T-helper 1 cell treated with Interleukin-12 subunit alpha and Interleukin-12 subunit beta and Interleukin-4 antibody, amounts not matched to agents 30 μg/mL and 1 μg/mL, for 36 hours (primary cell): Measurements from ENCODE around the gene SPECC1.
"Not testable (repeated sequence)": the region's sequence is repeated elsewhere in the genome, so short reads cannot be mapped to it uniquely, and the experiment has no call there.

Experiments
- H3K27ac Mint-ChIP-seq: one replicate; pipeline ENCODE4 v1.8.0; 2021; ENCODE audit warnings: mild to moderate bottlenecking, mixed read lengths
- H3K27me3 Mint-ChIP-seq: one replicate; pipeline ENCODE4 v1.8.0; 2021; ENCODE audit warnings: low read depth, mixed read lengths
- H3K36me3 Mint-ChIP-seq: one replicate; pipeline ENCODE4 v1.8.0; 2021; ENCODE audit warnings: low read depth, mixed read lengths
- H3K4me1 Mint-ChIP-seq: one replicate; pipeline ENCODE4 v1.8.0; 2021; ENCODE audit warnings: low read depth, mixed read lengths
- H3K4me3 Mint-ChIP-seq: one replicate; pipeline ENCODE4 v1.8.0; 2021; ENCODE audit warnings: mild to moderate bottlenecking, moderate library complexity, mixed read lengths
- H3K9me3 Mint-ChIP-seq: one replicate; pipeline ENCODE4 v1.8.0; 2021; ENCODE audit warnings: mixed read lengths

SPECC1 gene

DNA sequence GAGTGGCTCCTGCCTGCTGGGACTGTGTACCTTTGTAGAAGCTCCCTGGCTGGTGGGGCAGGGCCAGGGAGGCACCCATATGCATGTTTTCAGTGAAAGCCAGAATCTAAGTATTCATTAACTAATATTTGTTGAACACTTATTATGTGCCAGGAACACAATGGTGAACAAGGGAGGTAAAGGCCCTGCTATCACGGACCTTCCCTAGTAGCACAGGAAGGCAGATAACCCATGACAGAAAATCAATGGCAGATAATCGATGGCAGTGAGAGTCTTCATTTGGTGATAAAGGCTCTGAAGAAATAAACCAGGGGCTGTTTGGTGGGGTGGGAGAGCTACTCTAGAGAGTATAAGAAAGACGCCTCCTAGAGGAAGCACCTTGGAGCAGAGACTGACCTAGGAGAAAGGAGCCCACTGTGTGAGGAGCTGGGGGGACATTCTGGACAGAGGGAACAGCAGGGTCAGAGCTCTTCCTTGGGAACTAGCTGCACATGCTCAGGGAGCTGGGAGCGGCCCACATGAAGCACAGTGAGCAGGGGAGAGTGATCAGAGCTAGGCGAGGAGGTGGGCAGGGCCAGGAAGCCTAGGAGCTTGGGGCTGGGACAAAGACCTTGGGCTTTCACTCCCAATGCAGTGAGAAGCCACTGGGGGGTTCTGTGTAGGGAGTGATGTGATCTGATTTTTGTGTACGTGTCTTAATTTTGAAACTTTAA, 78.5 kb downstream of the SPECC1 start:
- H3K4me1 Mint-ChIP-seq: peaks cover 6% of the 10 kb centered on the region
- H3K27ac Mint-ChIP-seq: no peak overlapping the region
- no peaks in the 10 kb centered on the region for H3K9me3 Mint-ChIP-seq
- H3K4me3 Mint-ChIP-seq: no peak overlapping the region
- H3K36me3 Mint-ChIP-seq: no peaks in the 10 kb centered on the region
- no peaks in the 10 kb centered on the region for H3K27me3 Mint-ChIP-seq

GRCh38 chr17:20089756-20090547, 80.8 kb downstream of the SPECC1 start:
- no peaks in the 10 kb centered on the region for H3K36me3 Mint-ChIP-seq
- no peaks in the 10 kb centered on the region for H3K9me3 Mint-ChIP-seq
- no peak overlapping the region for H3K27ac Mint-ChIP-seq
- H3K27me3 Mint-ChIP-seq: peaks cover 3% of the 10 kb centered on the region
- no peak overlapping the region for H3K4me3 Mint-ChIP-seq
- peaks cover 6% of the 10 kb centered on the region for H3K4me1 Mint-ChIP-seq

- no peak overlapping the region for H3K4me3 Mint-ChIP-seq
- peaks cover 4% of the 10 kb centered on the region for H3K27me3 Mint-ChIP-seq
- H3K36me3 Mint-ChIP-seq: no peaks in the 10 kb centered on the region
- no peak overlapping the region for H3K27ac Mint-ChIP-seq
- H3K9me3 Mint-ChIP-seq: no peaks in the 10 kb centered on the region
- peaks cover 6% of the 10 kb centered on the region for H3K4me1 Mint-ChIP-seq
Observed at GRCh38 chr17:20091174-20092029, 82.2 kb downstream of the SPECC1 start.

DNA sequence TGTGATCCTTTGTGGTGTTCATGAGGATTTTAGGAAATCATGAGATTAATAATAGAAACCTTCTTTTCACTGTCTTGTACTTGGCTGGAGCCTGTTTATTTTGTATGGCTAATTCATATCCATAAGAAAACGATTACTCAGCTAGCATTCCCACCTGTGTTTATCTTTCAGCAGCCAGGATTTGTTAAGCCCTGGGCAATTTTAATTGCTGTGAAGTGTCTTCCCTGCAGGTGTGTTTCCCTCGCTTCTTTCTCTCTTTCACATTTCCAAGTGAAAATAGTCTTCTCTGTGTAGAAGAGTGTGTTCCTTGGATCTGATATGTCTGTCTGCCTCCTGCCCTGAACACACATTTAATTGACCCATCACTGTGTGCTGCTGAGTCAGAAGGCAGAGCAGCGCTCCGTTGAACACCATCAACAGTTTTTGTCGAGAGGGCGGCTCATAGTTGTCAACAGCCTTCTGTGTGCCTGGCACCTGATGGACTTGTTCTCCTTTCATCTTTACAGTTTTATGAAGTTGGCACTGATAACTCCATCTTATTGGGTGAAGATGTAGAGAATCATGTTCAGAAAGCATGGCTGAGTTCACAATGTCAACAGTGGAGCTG, 83.2 kb downstream of the SPECC1 start:
- H3K27ac Mint-ChIP-seq: no peak overlapping the region
- H3K27me3 Mint-ChIP-seq: peaks cover 4% of the 10 kb centered on the region
- no peaks in the 10 kb centered on the region for H3K36me3 Mint-ChIP-seq
- peaks cover 6% of the 10 kb centered on the region for H3K4me1 Mint-ChIP-seq
- H3K9me3 Mint-ChIP-seq: no peaks in the 10 kb centered on the region
- H3K4me3 Mint-ChIP-seq: no peak overlapping the region

- peaks cover 6% of the 10 kb centered on the region for H3K4me1 Mint-ChIP-seq
Observed at GRCh38 chr17:20092973-20093626, 83.9 kb downstream of the SPECC1 start.

DNA sequence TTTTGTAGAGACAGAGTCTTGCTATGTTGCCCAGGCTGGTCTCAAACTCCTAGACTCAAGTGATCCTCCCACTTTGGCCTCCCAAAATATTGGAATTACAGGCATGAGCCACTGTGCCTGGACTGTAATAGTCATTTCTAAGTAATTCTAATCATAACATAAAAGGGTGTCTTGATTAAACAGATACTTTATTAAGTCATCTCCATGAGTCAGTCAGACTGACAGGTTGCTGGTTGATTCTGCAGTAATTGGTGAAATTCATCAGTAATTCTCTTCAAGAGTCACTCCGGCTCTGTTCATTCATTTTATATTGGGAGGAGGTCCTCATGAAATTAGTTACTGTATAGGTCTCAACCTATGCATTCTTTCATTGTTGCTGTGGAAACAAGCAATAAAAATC, 85.6 kb downstream of the SPECC1 start:
- Mint-ChIP-seq H3K27me3 (peaks cover 8% of the 10 kb centered on the region), H3K36me3 (no peaks in the 10 kb centered on the region), H3K27ac (no peak overlapping the region), H3K9me3 (no peaks in the 10 kb centered on the region), H3K4me1 (peaks cover 4% of the 10 kb centered on the region), H3K4me3 (no peak overlapping the region)

More at GRCh38 chr17:20092973-20093626, 83.9 kb downstream of the SPECC1 start:
- H3K27me3 Mint-ChIP-seq: peaks cover 6% of the 10 kb centered on the region
- H3K9me3 Mint-ChIP-seq: no peaks in the 10 kb centered on the region
- no peak overlapping the region for H3K4me3 Mint-ChIP-seq
- no peak overlapping the region for H3K27ac Mint-ChIP-seq
- H3K36me3 Mint-ChIP-seq: no peaks in the 10 kb centered on the region

- Mint-ChIP-seq H3K9me3 (no peaks in the 10 kb centered on the region), H3K36me3 (no peaks in the 10 kb centered on the region), H3K27me3 (peaks cover 8% of the 10 kb centered on the region), H3K27ac (no peak overlapping the region), H3K4me1 (peaks cover 2% of the 10 kb centered on the region), H3K4me3 (no peak overlapping the region)
Observed at GRCh38 chr17:20095336-20096080, 86.3 kb downstream of the SPECC1 start.

DNA sequence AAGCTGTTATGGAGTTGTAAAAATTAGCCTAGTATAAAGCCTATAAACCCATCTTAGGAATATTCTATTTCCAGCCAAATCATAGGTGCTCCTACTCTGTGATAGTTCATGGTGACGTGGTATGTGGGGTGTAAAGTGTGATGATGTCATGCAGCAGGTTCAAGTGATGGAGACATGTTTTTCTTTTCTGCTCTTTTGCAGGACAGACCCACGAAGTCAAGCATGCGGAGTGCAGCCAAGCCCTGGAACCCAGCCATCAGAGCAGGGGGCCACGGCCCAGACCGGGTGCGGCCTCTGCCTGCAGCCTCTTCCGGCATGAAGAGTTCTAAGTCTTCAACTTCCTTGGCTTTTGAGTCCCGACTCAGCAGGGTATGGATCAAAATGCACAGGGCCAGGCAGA, 87.3 kb downstream of the SPECC1 start:
- Mint-ChIP-seq H3K27ac (no peak overlapping the region), H3K9me3 (no peaks in the 10 kb centered on the region), H3K4me3 (no peak overlapping the region), H3K36me3 (no peaks in the 10 kb centered on the region), H3K4me1 (no peaks in the 10 kb centered on the region), H3K27me3 (peaks cover 8% of the 10 kb centered on the region)

DNA sequence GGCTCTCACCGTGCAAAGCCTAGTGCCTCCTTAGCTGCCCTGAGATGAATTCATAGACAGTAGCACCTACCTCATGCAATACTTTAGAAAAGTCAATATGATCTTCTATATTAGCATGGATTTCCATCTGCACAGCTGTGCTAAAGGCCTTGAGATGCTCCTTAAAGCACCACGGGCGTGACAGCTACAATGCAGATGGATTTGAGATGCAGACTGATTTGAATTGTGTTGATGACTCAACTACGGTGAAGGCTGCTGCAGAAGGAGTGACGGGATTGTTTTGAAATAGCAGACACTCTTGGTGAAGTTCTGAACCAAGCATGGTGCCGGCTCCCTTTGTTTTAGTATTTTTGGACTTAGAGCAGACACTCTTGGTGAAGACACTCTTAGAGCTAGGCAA, 88.2 kb downstream of the SPECC1 start:
- Mint-ChIP-seq H3K27me3 (peaks cover 14% of the 10 kb centered on the region), H3K9me3 (no peaks in the 10 kb centered on the region), H3K4me3 (no peak overlapping the region), H3K4me1 (no peaks in the 10 kb centered on the region), H3K36me3 (no peaks in the 10 kb centered on the region), H3K27ac (no peak overlapping the region)

DNA sequence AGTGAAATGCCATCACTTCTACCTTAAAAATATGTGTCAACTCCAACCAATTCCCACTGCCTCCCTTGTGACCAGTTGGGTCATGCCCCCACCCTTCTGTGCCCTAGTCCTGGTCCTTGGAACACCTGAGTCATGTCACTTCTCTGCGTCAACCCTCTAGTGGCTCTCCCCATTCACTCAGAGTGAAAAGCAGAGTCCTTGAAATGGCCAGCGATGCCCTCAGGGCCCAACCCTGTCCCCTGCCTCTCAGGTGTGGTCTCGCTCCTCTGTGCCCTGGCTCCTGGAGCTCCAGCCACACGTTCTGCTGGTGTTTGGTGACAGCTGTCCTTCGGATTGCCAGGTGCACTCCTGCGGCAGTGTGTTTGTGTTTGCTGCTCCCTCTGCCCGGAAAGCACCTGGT, 89.2 kb downstream of the SPECC1 start:
- Mint-ChIP-seq H3K27ac (no peak overlapping the region), H3K27me3 (peaks cover 15% of the 10 kb centered on the region), H3K36me3 (no peaks in the 10 kb centered on the region), H3K4me3 (no peak overlapping the region), H3K9me3 (no peaks in the 10 kb centered on the region), H3K4me1 (no peaks in the 10 kb centered on the region)

DNA sequence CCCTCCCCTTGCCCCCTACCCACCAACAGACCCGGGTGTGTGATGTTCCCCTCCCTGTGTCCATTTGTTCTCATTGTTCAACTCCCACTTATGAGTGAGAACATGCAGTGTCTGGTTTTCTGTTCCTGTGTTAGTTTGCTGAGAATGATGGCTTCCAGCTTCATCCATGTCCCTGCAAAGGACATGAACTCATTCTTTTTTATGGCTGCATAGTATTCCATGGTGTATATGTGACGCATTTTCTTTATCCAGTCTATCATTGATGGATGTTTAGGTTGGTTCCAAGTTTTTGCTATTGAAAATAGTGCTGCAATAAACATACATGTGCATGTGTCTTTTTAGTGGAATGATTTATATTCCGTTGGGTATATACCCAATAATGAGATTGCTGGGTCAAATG, 91.6 kb downstream of the SPECC1 start:
- H3K27me3 Mint-ChIP-seq: peaks cover 16% of the 10 kb centered on the region
- not testable (repeated sequence) for H3K36me3 Mint-ChIP-seq, H3K9me3 Mint-ChIP-seq, H3K27ac Mint-ChIP-seq, H3K4me3 Mint-ChIP-seq, H3K4me1 Mint-ChIP-seq

DNA sequence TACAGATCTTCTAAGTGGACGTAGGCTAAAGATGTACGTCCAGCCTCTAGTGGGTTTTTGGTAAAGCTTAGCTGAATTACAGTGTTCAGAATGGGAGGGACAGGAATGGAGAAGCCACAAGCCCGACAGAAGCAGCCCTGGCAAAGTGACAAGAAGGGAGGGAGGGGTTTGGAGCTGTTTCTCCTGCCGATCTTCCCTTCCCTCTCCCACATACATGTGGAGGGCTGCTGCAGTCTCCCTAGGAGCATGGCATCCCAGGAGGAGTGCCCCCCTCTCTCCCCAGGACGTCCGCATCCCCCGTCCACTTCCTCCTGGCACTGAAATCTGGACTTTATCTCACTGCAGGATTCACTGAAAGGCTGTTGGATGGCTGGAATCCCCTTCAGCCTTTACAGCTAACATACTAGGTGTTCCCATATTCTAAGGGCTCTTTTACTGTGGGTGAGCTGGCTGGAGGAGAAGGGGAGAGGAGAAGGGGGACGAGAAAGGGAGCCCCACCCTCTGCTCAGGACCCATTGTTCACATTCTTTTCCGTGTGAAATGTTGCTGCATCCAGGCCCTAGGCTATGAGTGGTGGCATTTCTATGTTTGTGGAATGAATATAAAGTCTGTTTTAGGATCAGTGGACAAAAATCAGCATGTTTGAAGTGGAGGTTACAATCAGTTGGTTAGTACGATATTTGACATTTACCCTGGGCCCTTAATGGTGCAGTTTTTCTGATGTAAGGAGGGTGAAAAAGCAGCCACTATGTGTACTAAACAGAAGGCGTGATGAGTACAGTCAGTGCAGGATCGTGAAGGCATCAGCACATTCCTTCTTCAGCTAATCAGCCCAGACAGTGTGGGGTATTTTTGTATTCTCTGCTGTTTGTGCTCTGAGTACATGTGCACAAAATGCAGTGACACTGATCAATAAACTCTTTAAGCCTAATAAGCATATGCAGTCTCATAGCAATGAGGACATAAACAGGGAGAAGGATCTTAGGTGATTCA, 94.6 kb downstream of the SPECC1 start:
- Mint-ChIP-seq H3K27me3 (peaks cover 12% of the 10 kb centered on the region), H3K27ac (no peak overlapping the region), H3K9me3 (no peaks in the 10 kb centered on the region), H3K4me1 (no peaks in the 10 kb centered on the region), H3K36me3 (no peaks in the 10 kb centered on the region), H3K4me3 (no peak overlapping the region)
